HEK293 (cell line): Measurements from ENCODE around the gene INPP5B.

Source experiments
- PRDM4 ChIP-seq: fragments of 450-650 bp; formaldehyde crosslinking; IDR thresholded peaks from 2 replicates; pipeline ENCODE4 v1.5.1; 2017; ENCODE audit warnings: missing biosample characterization, missing genetic modification characterization
- RBAK ChIP-seq: fragments of 450-650 bp; formaldehyde crosslinking; IDR thresholded peaks from 2 replicates; pipeline ENCODE4 v1.5.1; 2016; ENCODE audit warnings: missing biosample characterization, missing genetic modification characterization
- ZBTB26 ChIP-seq: fragments of 450-650 bp; formaldehyde crosslinking; optimal IDR thresholded peaks from 2 replicates; pipeline ENCODE3; 2016; ENCODE audit warnings: missing biosample characterization, mild to moderate bottlenecking, missing genetic modification characterization
- ZFP41 ChIP-seq: fragments of 450-650 bp; formaldehyde crosslinking; IDR thresholded peaks from 2 replicates; pipeline ENCODE4 v1.5.1; 2016; ENCODE audit warnings: missing biosample characterization, missing genetic modification characterization, borderline replicate concordance
- ZNF274 ChIP-seq, 2 experiments: fragments of 200-500 bp in 1 of 2; fragments of 450-650 bp in 1 of 2; sonication (Bioruptor generic) in 1 of 2; formaldehyde crosslinking in 1 of 2; IDR thresholded peaks; 2 replicates each; pipeline versions ENCODE4 v1.5.1 to v1.6.1; 2014 to 2016; ENCODE audit warnings: borderline replicate concordance in 1 of 2, inconsistent platforms in 1 of 2, low read length in 1 of 2, missing biosample characterization in 1 of 2, missing genetic modification characterization in 1 of 2
- ZNF488 ChIP-seq: fragments of 450-650 bp; formaldehyde crosslinking; IDR thresholded peaks from 2 replicates; pipeline ENCODE4 v1.5.1; 2016; ENCODE audit warnings: missing biosample characterization, missing genetic modification characterization
- ZNF585B ChIP-seq: fragments of 450-650 bp; formaldehyde crosslinking; IDR thresholded peaks from 2 replicates; pipeline ENCODE4 v1.5.1; 2016; ENCODE audit warnings: missing biosample characterization, missing genetic modification characterization
- ZNF654 ChIP-seq: fragments of 450-650 bp; formaldehyde crosslinking; IDR thresholded peaks from 2 replicates; pipeline ENCODE4 v1.5.1; 2016; ENCODE audit warnings: low read depth, missing biosample characterization, missing genetic modification characterization
- ZNF837 ChIP-seq: fragments of 450-650 bp; formaldehyde crosslinking; IDR thresholded peaks from 2 replicates; pipeline ENCODE4 v1.5.1; 2016; ENCODE audit warnings: missing biosample characterization, missing genetic modification characterization
- TF ChIP-seq, protein P1 (sequence below): fragments of 450-650 bp; formaldehyde crosslinking; IDR thresholded peaks from 2 replicates; pipeline ENCODE4 v1.5.1; 2017; ENCODE audit warnings: missing biosample characterization, mild to moderate bottlenecking, missing genetic modification characterization, moderate library complexity
- TF ChIP-seq, protein P2 (sequence below): fragments of 450-650 bp; formaldehyde crosslinking; IDR thresholded peaks from 2 replicates; pipeline ENCODE4 v1.5.1; 2016; ENCODE audit warnings: missing biosample characterization, missing genetic modification characterization
- TF ChIP-seq, protein P3 (sequence below): fragments of 450-650 bp; formaldehyde crosslinking; IDR thresholded peaks from 2 replicates; pipeline ENCODE4 v1.5.1; 2016; ENCODE audit warnings: missing biosample characterization, missing genetic modification characterization

- TF ChIP-seq PRDM4 (tag by site-specific recombination) (no peak), ZNF488 (tag by site-specific recombination) (no peak), RBAK (tag by site-specific recombination) (no peak), ZBTB26 (tag by site-specific recombination) (no peak), ZNF654 (tag by site-specific recombination) (no peak), ZNF274 (IDR thresholded peaks at IDR 0.05; ENCODE audit: low read length) (no peak), ZNF274 (tag by site-specific recombination; IDR thresholded peaks at IDR 0.05; ENCODE audit: borderline replicate concordance) (no peak), ZNF837 (tag by site-specific recombination) (no peak), ZFP41 (tag by site-specific recombination) (no peak), ZNF585B (tag by site-specific recombination) (no peak)
- TF ChIP-seq, protein P1, sequence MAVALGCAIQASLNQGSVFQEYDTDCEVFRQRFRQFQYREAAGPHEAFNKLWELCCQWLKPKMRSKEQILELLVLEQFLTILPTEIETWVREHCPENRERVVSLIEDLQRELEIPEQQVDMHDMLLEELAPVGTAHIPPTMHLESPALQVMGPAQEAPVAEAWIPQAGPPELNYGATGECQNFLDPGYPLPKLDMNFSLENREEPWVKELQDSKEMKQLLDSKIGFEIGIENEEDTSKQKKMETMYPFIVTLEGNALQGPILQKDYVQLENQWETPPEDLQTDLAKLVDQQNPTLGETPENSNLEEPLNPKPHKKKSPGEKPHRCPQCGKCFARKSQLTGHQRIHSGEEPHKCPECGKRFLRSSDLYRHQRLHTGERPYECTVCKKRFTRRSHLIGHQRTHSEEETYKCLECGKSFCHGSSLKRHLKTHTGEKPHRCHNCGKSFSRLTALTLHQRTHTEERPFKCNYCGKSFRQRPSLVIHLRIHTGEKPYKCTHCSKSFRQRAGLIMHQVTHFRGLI (tag by site-specific recombination), result no peak
- TF ChIP-seq, protein P2, sequence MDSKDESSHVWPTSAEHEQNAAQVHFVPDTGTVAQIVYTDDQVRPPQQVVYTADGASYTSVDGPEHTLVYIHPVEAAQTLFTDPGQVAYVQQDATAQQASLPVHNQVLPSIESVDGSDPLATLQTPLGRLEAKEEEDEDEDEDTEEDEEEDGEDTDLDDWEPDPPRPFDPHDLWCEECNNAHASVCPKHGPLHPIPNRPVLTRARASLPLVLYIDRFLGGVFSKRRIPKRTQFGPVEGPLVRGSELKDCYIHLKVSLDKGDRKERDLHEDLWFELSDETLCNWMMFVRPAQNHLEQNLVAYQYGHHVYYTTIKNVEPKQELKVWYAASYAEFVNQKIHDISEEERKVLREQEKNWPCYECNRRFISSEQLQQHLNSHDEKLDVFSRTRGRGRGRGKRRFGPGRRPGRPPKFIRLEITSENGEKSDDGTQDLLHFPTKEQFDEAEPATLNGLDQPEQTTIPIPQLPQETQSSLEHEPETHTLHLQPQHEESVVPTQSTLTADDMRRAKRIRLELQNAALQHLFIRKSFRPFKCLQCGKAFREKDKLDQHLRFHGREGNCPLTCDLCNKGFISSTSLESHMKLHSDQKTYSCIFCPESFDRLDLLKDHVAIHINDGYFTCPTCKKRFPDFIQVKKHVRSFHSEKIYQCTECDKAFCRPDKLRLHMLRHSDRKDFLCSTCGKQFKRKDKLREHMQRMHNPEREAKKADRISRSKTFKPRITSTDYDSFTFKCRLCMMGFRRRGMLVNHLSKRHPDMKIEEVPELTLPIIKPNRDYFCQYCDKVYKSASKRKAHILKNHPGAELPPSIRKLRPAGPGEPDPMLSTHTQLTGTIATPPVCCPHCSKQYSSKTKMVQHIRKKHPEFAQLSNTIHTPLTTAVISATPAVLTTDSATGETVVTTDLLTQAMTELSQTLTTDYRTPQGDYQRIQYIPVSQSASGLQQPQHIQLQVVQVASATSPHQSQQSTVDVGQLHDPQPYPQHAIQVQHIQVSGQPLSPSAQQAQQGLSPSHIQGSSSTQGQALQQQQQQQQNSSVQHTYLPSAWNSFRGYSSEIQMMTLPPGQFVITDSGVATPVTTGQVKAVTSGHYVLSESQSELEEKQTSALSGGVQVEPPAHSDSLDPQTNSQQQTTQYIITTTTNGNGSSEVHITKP (tag by site-specific recombination), result no peak
- TF ChIP-seq, protein P3, sequence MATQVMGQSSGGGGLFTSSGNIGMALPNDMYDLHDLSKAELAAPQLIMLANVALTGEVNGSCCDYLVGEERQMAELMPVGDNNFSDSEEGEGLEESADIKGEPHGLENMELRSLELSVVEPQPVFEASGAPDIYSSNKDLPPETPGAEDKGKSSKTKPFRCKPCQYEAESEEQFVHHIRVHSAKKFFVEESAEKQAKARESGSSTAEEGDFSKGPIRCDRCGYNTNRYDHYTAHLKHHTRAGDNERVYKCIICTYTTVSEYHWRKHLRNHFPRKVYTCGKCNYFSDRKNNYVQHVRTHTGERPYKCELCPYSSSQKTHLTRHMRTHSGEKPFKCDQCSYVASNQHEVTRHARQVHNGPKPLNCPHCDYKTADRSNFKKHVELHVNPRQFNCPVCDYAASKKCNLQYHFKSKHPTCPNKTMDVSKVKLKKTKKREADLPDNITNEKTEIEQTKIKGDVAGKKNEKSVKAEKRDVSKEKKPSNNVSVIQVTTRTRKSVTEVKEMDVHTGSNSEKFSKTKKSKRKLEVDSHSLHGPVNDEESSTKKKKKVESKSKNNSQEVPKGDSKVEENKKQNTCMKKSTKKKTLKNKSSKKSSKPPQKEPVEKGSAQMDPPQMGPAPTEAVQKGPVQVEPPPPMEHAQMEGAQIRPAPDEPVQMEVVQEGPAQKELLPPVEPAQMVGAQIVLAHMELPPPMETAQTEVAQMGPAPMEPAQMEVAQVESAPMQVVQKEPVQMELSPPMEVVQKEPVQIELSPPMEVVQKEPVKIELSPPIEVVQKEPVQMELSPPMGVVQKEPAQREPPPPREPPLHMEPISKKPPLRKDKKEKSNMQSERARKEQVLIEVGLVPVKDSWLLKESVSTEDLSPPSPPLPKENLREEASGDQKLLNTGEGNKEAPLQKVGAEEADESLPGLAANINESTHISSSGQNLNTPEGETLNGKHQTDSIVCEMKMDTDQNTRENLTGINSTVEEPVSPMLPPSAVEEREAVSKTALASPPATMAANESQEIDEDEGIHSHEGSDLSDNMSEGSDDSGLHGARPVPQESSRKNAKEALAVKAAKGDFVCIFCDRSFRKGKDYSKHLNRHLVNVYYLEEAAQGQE (tag by site-specific recombination), result no peak
Observed at GRCh38 chr1:37989361-37989930, 42.6 kb upstream of the INPP5B start.
